HepG2 (cell line): ENCODE measurements around the gene SRC. TPM values are rescaled to one million over a fixed set of nuclear protein-coding genes. Genes with fewer than 3 reads are reported as not detected.

Experiments
- AHR ChIP-seq: IDR thresholded peaks from 2 replicates; pipeline ENCODE4 v1.6.1; 2018; ENCODE audit warnings: missing genetic modification reagents, missing compliant biosample characterization
- EP300 ChIP-seq, 3 experiments: sonication (generic) in 1 of 3; formaldehyde crosslinking in 1 of 3; IDR thresholded peaks; 2 replicates each; pipeline versions ENCODE4 v1.5.1 to v1.6.1; 2011 to 2020; ENCODE audit warnings: low read depth in 2 of 3, low read length in 2 of 3, borderline replicate concordance in 1 of 3, improper control_type of control experiment in 1 of 3, mild to moderate bottlenecking in 1 of 3, missing genetic modification reagents in 1 of 3, moderate library complexity in 1 of 3
- FOSL2 ChIP-seq: sonication (generic); formaldehyde crosslinking; IDR thresholded peaks from 2 replicates; pipeline ENCODE4 v1.4.0; 2020; ENCODE audit warnings: missing genetic modification reagents
- FOXO1 ChIP-seq: sonication (generic); formaldehyde crosslinking; IDR thresholded peaks from 2 replicates; pipeline ENCODE4 v1.4.0; 2020; ENCODE audit warnings: missing genetic modification reagents
- GATAD2A ChIP-seq: IDR thresholded peaks from 2 replicates; pipeline ENCODE4 v1.6.1; 2016
- HDAC6 ChIP-seq: fragments of 200-600 bp; sonication (generic); IDR thresholded peaks from 2 replicates; pipeline ENCODE4 v1.7.0; 2017; ENCODE audit warnings: mild to moderate bottlenecking, antibody characterized with exemption, low read length, low read depth
- HES4 ChIP-seq: sonication (generic); formaldehyde crosslinking; IDR thresholded peaks from 2 replicates; pipeline ENCODE4 v1.9.0; 2021; ENCODE audit warnings: mild to moderate bottlenecking, missing genetic modification reagents, borderline replicate concordance
- ISL2 ChIP-seq: sonication (generic); formaldehyde crosslinking; IDR thresholded peaks from 2 replicates; pipeline ENCODE4 v1.5.0; 2020; ENCODE audit warnings: missing genetic modification reagents
- NR3C1 ChIP-seq: sonication (generic); formaldehyde crosslinking; IDR thresholded peaks from 2 replicates; pipeline ENCODE4 v1.4.0; 2020; ENCODE audit warnings: missing genetic modification reagents
- RBM39 ChIP-seq: fragments of 200-400 bp; formaldehyde crosslinking; IDR thresholded peaks from one replicate; pipeline ENCODE4 v1.6.1; 2018; ENCODE audit warnings: antibody characterized with exemption, mild to moderate bottlenecking, low read depth, low read length; ENCODE audit not compliant: poor library complexity, severe bottlenecking
- RFX5 ChIP-seq: IDR thresholded peaks from 2 replicates; pipeline ENCODE4 v1.6.1; 2011; ENCODE audit warnings: low read depth, low read length, improper control_type of control experiment
- TAF1 ChIP-seq: sonication (generic); formaldehyde crosslinking; IDR thresholded peaks from 2 replicates; pipeline ENCODE4 v1.4.0; 2020; ENCODE audit warnings: missing genetic modification reagents
- TCF12 ChIP-seq, 2 experiments: fragments of 450-650 bp in 1 of 2; sonication (generic) in 1 of 2; formaldehyde crosslinking in 1 of 2; IDR thresholded peaks; 2 replicates each; pipeline versions ENCODE4 v1.6.1 to v1.8.0; 2017 to 2022; ENCODE audit warnings: antibody characterized with exemption in 1 of 2, mild to moderate bottlenecking in 1 of 2, missing genetic modification reagents in 1 of 2, moderate library complexity in 1 of 2
- TRIM24 ChIP-seq: sonication (generic); formaldehyde crosslinking; IDR thresholded peaks from 2 replicates; pipeline ENCODE4 v1.8.0; 2022; ENCODE audit warnings: mild to moderate bottlenecking, missing genetic modification reagents
- ZBTB7A ChIP-seq: sonication (generic); formaldehyde crosslinking; IDR thresholded peaks from 2 replicates; pipeline ENCODE4 v1.8.0; 2022; ENCODE audit warnings: mild to moderate bottlenecking, missing genetic modification reagents
- ZNF17 ChIP-seq: sonication (generic); formaldehyde crosslinking; IDR thresholded peaks from 2 replicates; pipeline ENCODE4 v1.5.0; 2020; ENCODE audit warnings: mild to moderate bottlenecking, missing genetic modification reagents
- ZNF430 ChIP-seq: sonication (generic); formaldehyde crosslinking; IDR thresholded peaks from 2 replicates; pipeline ENCODE4 v1.9.0; 2021; ENCODE audit warnings: mild to moderate bottlenecking, missing genetic modification reagents
- ZNF749 ChIP-seq: sonication (generic); formaldehyde crosslinking; IDR thresholded peaks from 2 replicates; pipeline ENCODE4 v1.8.0; 2022; ENCODE audit warnings: mild to moderate bottlenecking, missing genetic modification reagents, moderate library complexity, borderline replicate concordance
- ZNF879 ChIP-seq: sonication (generic); formaldehyde crosslinking; IDR thresholded peaks from 2 replicates; pipeline ENCODE4 v1.8.1; 2023; ENCODE audit warnings: missing genetic modification reagents
- ZSCAN25 ChIP-seq: sonication (generic); formaldehyde crosslinking; IDR thresholded peaks from 2 replicates; pipeline ENCODE4 v1.8.0; 2022; ENCODE audit warnings: mild to moderate bottlenecking, missing genetic modification reagents
- polyA plus RNA-seq, 8 experiments: library from polyadenylated mRNA; depleted of rRNA in 3 of 8; stranded (reverse) in 7 of 8; unstranded in 1 of 8; fragments of >200 nt; fragmentation: Illumina TruSeq in 4 of 8; extraction: Trizol in 4 of 8; gene quantifications; 2 replicates each; pipeline versions ENCODE4 v1.2.1 to v1.2.3, GENCODE V29; 2011 to 2016; ENCODE audit warnings: low read depth in 4 of 8, missing spikeins in 1 of 8, mixed read lengths in 1 of 8; ENCODE audit not compliant: insufficient read depth in 1 of 8
- total RNA-seq, 5 experiments: library from RNA; depleted of rRNA; stranded (reverse); fragments of >200 nt; fragmentation: Illumina TruSeq; extraction: Trizol; gene quantifications; 2 replicates each; pipeline ENCODE4 v1.2.3, GENCODE V29; 2016; ENCODE audit warnings: low read depth in 1 of 5
- TF ChIP-seq, protein P1 (sequence below): sonication (generic); formaldehyde crosslinking; IDR thresholded peaks from 2 replicates; pipeline ENCODE4 v1.4.0; 2020; ENCODE audit warnings: missing genetic modification reagents
- TF ChIP-seq, protein P2 (sequence below): sonication (generic); formaldehyde crosslinking; IDR thresholded peaks from 2 replicates; pipeline ENCODE4 v1.8.1; 2023; ENCODE audit warnings: mild to moderate bottlenecking, inconsistent platforms, moderate library complexity, missing genetic modification reagents, borderline replicate concordance
- TF ChIP-seq, protein P3 (sequence below): sonication (generic); formaldehyde crosslinking; IDR thresholded peaks from 2 replicates; pipeline ENCODE4 v1.4.0; 2020; ENCODE audit warnings: mild to moderate bottlenecking, missing genetic modification reagents
- TF ChIP-seq, protein P4 (sequence below): IDR thresholded peaks from 2 replicates; pipeline ENCODE4 v1.6.1; 2016; ENCODE audit warnings: missing compliant biosample characterization, missing genetic modification reagents, borderline replicate concordance

The SRC gene
- total and polyA plus RNA-seq, 2 of the 13 experiments (the other 11 are each of a cell fraction or from before 2014, with no cell fraction given), result 54.7 to 192 TPM

GRCh38 chr20:37299718-37300528, 46.0 kb upstream of the SRC start (continued):
- no peak for TF ChIP-seq TAF1 (CRISPR knock-in tag)
- no peak for TF ChIP-seq ISL2 (CRISPR knock-in tag)
- no peak for TF ChIP-seq AHR (CRISPR knock-in tag)
- TF ChIP-seq NR3C1 (CRISPR knock-in tag), result no peak
- TF ChIP-seq ZBTB7A (CRISPR knock-in tag), result no peak
- TF ChIP-seq ZSCAN25, result peak; percentile 77
- no peak for TF ChIP-seq HES4 (CRISPR knock-in tag)
- TF ChIP-seq, protein P1, sequence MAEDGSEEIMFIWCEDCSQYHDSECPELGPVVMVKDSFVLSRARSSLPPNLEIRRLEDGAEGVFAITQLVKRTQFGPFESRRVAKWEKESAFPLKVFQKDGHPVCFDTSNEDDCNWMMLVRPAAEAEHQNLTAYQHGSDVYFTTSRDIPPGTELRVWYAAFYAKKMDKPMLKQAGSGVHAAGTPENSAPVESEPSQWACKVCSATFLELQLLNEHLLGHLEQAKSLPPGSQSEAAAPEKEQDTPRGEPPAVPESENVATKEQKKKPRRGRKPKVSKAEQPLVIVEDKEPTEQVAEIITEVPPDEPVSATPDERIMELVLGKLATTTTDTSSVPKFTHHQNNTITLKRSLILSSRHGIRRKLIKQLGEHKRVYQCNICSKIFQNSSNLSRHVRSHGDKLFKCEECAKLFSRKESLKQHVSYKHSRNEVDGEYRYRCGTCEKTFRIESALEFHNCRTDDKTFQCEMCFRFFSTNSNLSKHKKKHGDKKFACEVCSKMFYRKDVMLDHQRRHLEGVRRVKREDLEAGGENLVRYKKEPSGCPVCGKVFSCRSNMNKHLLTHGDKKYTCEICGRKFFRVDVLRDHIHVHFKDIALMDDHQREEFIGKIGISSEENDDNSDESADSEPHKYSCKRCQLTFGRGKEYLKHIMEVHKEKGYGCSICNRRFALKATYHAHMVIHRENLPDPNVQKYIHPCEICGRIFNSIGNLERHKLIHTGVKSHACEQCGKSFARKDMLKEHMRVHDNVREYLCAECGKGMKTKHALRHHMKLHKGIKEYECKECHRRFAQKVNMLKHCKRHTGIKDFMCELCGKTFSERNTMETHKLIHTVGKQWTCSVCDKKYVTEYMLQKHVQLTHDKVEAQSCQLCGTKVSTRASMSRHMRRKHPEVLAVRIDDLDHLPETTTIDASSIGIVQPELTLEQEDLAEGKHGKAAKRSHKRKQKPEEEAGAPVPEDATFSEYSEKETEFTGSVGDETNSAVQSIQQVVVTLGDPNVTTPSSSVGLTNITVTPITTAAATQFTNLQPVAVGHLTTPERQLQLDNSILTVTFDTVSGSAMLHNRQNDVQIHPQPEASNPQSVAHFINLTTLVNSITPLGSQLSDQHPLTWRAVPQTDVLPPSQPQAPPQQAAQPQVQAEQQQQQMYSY, result no peak
- TF ChIP-seq FOSL2 (CRISPR knock-in tag), result no peak
- TF ChIP-seq ZNF430 (CRISPR knock-in tag), result no peak
- no peak for TF ChIP-seq TRIM24 (CRISPR knock-in tag)
- TF ChIP-seq GATAD2A, result no peak
- TF ChIP-seq TCF12 (IDR thresholded peaks at IDR 0.05), result no peak
- no peak for TF ChIP-seq TCF12 (CRISPR knock-in tag; IDR thresholded peaks at IDR 0.05)
- no peak for TF ChIP-seq EP300 (IDR thresholded peaks at IDR 0.05; ENCODE audit: low read depth in 2 of 2, low read length in 2 of 2)
- TF ChIP-seq EP300 (CRISPR knock-in tag; IDR thresholded peaks at IDR 0.05; ENCODE audit: borderline replicate concordance), result no peak
- TF ChIP-seq, protein P2, sequence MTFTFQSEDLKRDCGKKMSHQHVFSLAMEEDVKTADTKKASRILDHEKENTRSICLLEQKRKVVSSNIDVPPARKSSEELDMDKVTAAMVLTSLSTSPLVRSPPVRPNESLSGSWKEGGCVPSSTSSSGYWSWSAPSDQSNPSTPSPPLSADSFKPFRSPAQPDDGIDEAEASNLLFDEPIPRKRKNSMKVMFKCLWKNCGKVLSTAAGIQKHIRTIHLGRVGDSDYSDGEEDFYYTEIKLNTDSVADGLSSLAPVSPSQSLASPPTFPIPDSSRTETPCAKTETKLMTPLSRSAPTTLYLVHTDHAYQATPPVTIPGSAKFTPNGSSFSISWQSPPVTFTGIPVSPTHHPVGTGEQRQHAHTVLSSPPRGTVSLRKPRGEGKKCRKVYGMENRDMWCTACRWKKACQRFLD (CRISPR knock-in tag), result no peak
- TF ChIP-seq, protein P3, sequence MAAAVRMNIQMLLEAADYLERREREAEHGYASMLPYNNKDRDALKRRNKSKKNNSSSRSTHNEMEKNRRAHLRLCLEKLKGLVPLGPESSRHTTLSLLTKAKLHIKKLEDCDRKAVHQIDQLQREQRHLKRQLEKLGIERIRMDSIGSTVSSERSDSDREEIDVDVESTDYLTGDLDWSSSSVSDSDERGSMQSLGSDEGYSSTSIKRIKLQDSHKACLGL (CRISPR knock-in tag), result no peak
- no peak for TF ChIP-seq ZNF749 (CRISPR knock-in tag)
- 0 out of 2 replicates have a peak, but pooled peaks have one; percentile 21 for TF ChIP-seq FOXO1 (CRISPR knock-in tag)
- no peak for TF ChIP-seq HDAC6
- no peak for TF ChIP-seq ZNF879 (CRISPR knock-in tag)
- TF ChIP-seq RFX5, result no peak
- no peak for TF ChIP-seq RBM39
- TF ChIP-seq ZNF17 (CRISPR knock-in tag), result no peak
- TF ChIP-seq, protein P4, sequence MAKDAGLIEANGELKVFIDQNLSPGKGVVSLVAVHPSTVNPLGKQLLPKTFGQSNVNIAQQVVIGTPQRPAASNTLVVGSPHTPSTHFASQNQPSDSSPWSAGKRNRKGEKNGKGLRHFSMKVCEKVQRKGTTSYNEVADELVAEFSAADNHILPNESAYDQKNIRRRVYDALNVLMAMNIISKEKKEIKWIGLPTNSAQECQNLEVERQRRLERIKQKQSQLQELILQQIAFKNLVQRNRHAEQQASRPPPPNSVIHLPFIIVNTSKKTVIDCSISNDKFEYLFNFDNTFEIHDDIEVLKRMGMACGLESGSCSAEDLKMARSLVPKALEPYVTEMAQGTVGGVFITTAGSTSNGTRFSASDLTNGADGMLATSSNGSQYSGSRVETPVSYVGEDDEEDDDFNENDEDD, result no peak
